ENCODE data around the gene COA7. TPM values are rescaled to one million over a fixed set of nuclear protein-coding genes. Genes with fewer than 3 reads are reported as not detected.

The COA7 gene
- total RNA-seq, 1 experiment from 2014 or later = 13.0 TPM

GRCh38 chr1:52674497-52675384, 23.4 kb downstream of the COA7 start:
- no TSS peak for BruUV-seq (replicated peaks)
- DNase-seq = peak; percentile 79
- Histone ChIP-seq H3K9me3 (ENCODE audit: low read length) (no peaks in the 10 kb centered on the region), H3F3A (ENCODE audit: low read length, unreplicated experiment) (no peaks in the 10 kb centered on the region), H3K4me1 (ENCODE audit: insufficient read depth, low read length) (peaks cover 13% of the 10 kb centered on the region), H3K79me2 (ENCODE audit: low read length) (no peaks in the 10 kb centered on the region), H3K9me2 (replicated peaks; ENCODE audit: low read length) (no peaks in the 10 kb centered on the region), H3K27ac (ENCODE audit: low read length) (no peak overlapping the region), H3K36me3 (ENCODE audit: low read depth, low read length) (no peaks in the 10 kb centered on the region), H3K4me3 (ENCODE audit: low read length) (no peak overlapping the region), H3K9ac (ENCODE audit: low read length) (no peak overlapping the region), H3K4me2 (ENCODE audit: low read length) (peak overlapping the region; percentile 45), H4K20me1 (ENCODE audit: low read length) (no peaks in the 10 kb centered on the region), H3K27me3 (ENCODE audit: low read length) (no peaks in the 10 kb centered on the region), H2AFZ (ENCODE audit: low read length) (no peak overlapping the region)
- no peak for TF ChIP-seq EZH2phosphoT487 (IDR thresholded peaks at IDR 0.05; ENCODE audit: borderline replicate concordance, low read length)
- no peak for TF ChIP-seq EZH2 (IDR thresholded peaks at IDR 0.05; ENCODE audit: low read length, unreplicated experiment)
- no peak for TF ChIP-seq CTCF (conservative IDR thresholded peaks at IDR 0.05; ENCODE audit: low read depth, low read length)
- intact Hi-C loops (cut with micrococcal nuclease) = no loop called here
- CTCF ChIA-PET = no interaction called here
- ATAC-seq = peak; percentile 62
- POLR2A ChIA-PET (ENCODE audit: unreplicated experiment) = no interaction called here

DNA sequence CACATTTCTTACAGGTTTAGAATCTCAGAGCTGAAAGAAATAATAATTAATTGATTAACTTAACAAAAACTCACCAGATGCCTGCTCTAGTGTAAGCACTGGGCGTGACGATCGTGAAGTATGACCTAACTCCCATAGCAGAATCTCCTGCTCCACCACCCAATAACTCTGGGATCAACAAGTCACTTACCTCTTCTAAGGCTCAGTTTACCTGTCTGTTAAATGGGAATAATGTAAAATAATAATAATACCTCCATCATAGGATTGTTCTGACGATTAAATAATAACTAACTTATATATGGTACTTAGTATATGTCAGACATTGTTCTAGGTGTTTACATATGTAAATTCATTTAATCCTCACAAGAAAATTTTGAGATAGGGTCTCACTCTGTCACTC, 24.6 kb downstream of the COA7 start:
- no peak for ATAC-seq
- no peak overlapping the region for H3K4me2 ChIP-seq (ENCODE audit: low read length)
- no peaks in the 10 kb centered on the region for H3K27me3 ChIP-seq (ENCODE audit: low read length)
- ChIA-PET CTCF (no interaction called here), POLR2A (ENCODE audit: unreplicated experiment) (no interaction called here)
- no peak overlapping the region for H3K9ac ChIP-seq (ENCODE audit: low read length)
- no TSS peak for BruUV-seq (replicated peaks)
- H3K36me3 ChIP-seq (ENCODE audit: low read depth, low read length) = no peaks in the 10 kb centered on the region
- H2AFZ ChIP-seq (ENCODE audit: low read length) = no peak overlapping the region
- no peak for DNase-seq
- no peaks in the 10 kb centered on the region for H4K20me1 ChIP-seq (ENCODE audit: low read length)
- intact Hi-C loops (cut with micrococcal nuclease) = no loop called here
- no peaks in the 10 kb centered on the region for H3K9me3 ChIP-seq (ENCODE audit: low read length)
- no peaks in the 10 kb centered on the region for H3K79me2 ChIP-seq (ENCODE audit: low read length)
- peaks cover 20% of the 10 kb centered on the region for H3K4me1 ChIP-seq (ENCODE audit: insufficient read depth, low read length)
- H3K4me3 ChIP-seq (ENCODE audit: low read length) = no peak overlapping the region
- H3K27ac ChIP-seq (ENCODE audit: low read length) = no peak overlapping the region
- TF ChIP-seq CTCF (conservative IDR thresholded peaks at IDR 0.05; ENCODE audit: low read depth, low read length) (no peak), EZH2phosphoT487 (IDR thresholded peaks at IDR 0.05; ENCODE audit: borderline replicate concordance, low read length) (no peak), EZH2 (IDR thresholded peaks at IDR 0.05; ENCODE audit: low read length, unreplicated experiment) (no peak)
- H3K9me2 ChIP-seq (replicated peaks; ENCODE audit: low read length) = no peaks in the 10 kb centered on the region
- H3F3A ChIP-seq (ENCODE audit: low read length, unreplicated experiment) = no peaks in the 10 kb centered on the region

DNA sequence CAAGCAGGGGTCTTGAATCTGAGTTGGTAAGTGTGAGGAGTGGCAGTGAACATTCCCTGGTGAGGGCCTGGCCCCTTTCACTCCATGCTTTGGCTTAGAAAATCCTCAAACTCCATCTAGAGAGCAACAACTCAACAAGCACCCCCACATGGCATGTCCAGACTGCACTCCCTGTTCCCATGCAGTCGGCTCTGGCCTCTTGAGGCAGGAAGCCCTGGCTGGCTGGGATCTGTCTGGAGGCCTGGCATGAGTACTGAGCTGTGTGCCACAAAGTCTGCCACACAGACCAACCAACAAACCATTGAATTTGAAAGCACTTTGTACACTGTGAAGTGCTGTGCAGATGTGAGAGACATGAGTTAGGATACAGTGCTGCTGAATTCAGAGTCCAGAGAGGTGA, 25.2 kb downstream of the COA7 start:
- ATAC-seq = no peak
- intact Hi-C loops (cut with micrococcal nuclease) = no loop called here
- DNase-seq = no peak
- POLR2A ChIA-PET (ENCODE audit: unreplicated experiment) = no interaction called here
- CTCF ChIA-PET = no interaction called here
- BruUV-seq (replicated peaks) = no TSS peak
- Histone ChIP-seq H3K4me3 (ENCODE audit: low read length) (no peak overlapping the region), H3K79me2 (ENCODE audit: low read length) (no peaks in the 10 kb centered on the region), H3K4me1 (ENCODE audit: insufficient read depth, low read length) (peaks cover 24% of the 10 kb centered on the region), H3K9ac (ENCODE audit: low read length) (no peak overlapping the region), H2AFZ (ENCODE audit: low read length) (no peak overlapping the region), H3K27ac (ENCODE audit: low read length) (no peak overlapping the region), H3K36me3 (ENCODE audit: low read depth, low read length) (no peaks in the 10 kb centered on the region), H3K9me3 (ENCODE audit: low read length) (no peaks in the 10 kb centered on the region), H3K4me2 (ENCODE audit: low read length) (no peak overlapping the region), H3K9me2 (replicated peaks; ENCODE audit: low read length) (no peaks in the 10 kb centered on the region), H4K20me1 (ENCODE audit: low read length) (no peaks in the 10 kb centered on the region), H3F3A (ENCODE audit: low read length, unreplicated experiment) (no peaks in the 10 kb centered on the region), H3K27me3 (ENCODE audit: low read length) (no peaks in the 10 kb centered on the region)
- TF ChIP-seq EZH2 (IDR thresholded peaks at IDR 0.05; ENCODE audit: low read length, unreplicated experiment) (no peak), EZH2phosphoT487 (IDR thresholded peaks at IDR 0.05; ENCODE audit: borderline replicate concordance, low read length) (no peak), CTCF (conservative IDR thresholded peaks at IDR 0.05; ENCODE audit: low read depth, low read length) (no peak)
